Neural cell (in vitro differentiated cells): ENCODE measurements around the gene UCK1. TPM values are rescaled to one million over a fixed set of nuclear protein-coding genes. Genes with fewer than 3 reads are reported as not detected.
A peak's percentile ranks its signal among the peaks of the same experiment; 100 is the strongest.

ENCODE experiments used
- H2AFZ ChIP-seq: fragments of 200-600, 300-800 bp; sonication (generic), shearing (Covaris generic); 2 replicates; pipeline ENCODE4 v1.6.0; 2014; ENCODE audit warnings: low read depth, mild to moderate bottlenecking, antibody characterized with exemption, low read length, moderate library complexity
- H3F3A ChIP-seq: fragments of 200-600 bp; shearing (Covaris generic); 2 replicates; pipeline ENCODE4 v1.6.1; 2016; ENCODE audit warnings: mild to moderate bottlenecking, moderate library complexity, mixed read lengths, antibody characterized with exemption, low read length; ENCODE audit not compliant: insufficient read depth, poor library complexity, severe bottlenecking
- H3K27ac ChIP-seq: fragments of 200-600, 300-800 bp; sonication (generic), shearing (Covaris generic); 2 replicates; pipeline ENCODE4 v1.5.1; 2014; ENCODE audit warnings: mild to moderate bottlenecking, low read length, moderate library complexity
- H3K27me3 ChIP-seq: fragments of 300-800, 200-600 bp; sonication (generic), shearing (Covaris generic); 2 replicates; pipeline ENCODE4 v1.6.0; 2014; ENCODE audit warnings: mild to moderate bottlenecking, low read depth, low read length, moderate library complexity; ENCODE audit not compliant: insufficient read depth
- H3K36me3 ChIP-seq: fragments of 300-800, 200-600 bp; sonication (generic), shearing (Covaris generic); 2 replicates; pipeline ENCODE4 v1.5.1; 2014; ENCODE audit warnings: mild to moderate bottlenecking, antibody characterized with exemption, low read length, moderate library complexity; ENCODE audit not compliant: insufficient read depth
- H3K4me2 ChIP-seq: fragments of 300-800, 200-600 bp; sonication (generic), shearing (Covaris generic); 2 replicates; pipeline ENCODE4 v1.6.0; 2014; ENCODE audit warnings: mild to moderate bottlenecking, low read length
- H3K4me3 ChIP-seq: fragments of 300-800, 200-600 bp; sonication (generic), shearing (Covaris generic); 2 replicates; pipeline ENCODE4 v1.5.1; 2014; ENCODE audit warnings: mild to moderate bottlenecking, low read length, moderate library complexity
- H3K79me2 ChIP-seq: fragments of 200-600 bp; shearing (Covaris generic); replicated peaks from 2 replicates; pipeline ENCODE4 v1.6.0; 2014; ENCODE audit warnings: mild to moderate bottlenecking, low read length, moderate library complexity; ENCODE audit not compliant: insufficient read depth
- H3K9ac ChIP-seq: fragments of 300-800, 200-600 bp; sonication (generic), shearing (Covaris generic); 2 replicates; pipeline ENCODE4 v1.6.1; 2016; ENCODE audit warnings: mild to moderate bottlenecking, low read length, mixed read lengths
- H3K9me2 ChIP-seq: fragments of 200-600 bp; shearing (Covaris generic); 2 replicates; pipeline ENCODE4 v1.6.1; 2016; ENCODE audit warnings: mild to moderate bottlenecking, low read length, mixed read lengths; ENCODE audit not compliant: insufficient read depth
- H3K9me3 ChIP-seq: fragments of 200-600, 300-800 bp; sonication (generic), shearing (Covaris generic); 2 replicates; pipeline ENCODE4 v1.6.1; 2016; ENCODE audit warnings: mild to moderate bottlenecking, mixed run types, low read length, moderate library complexity, mixed read lengths
- H4K20me1 ChIP-seq: fragments of 200-600 bp; shearing (Covaris generic); 2 replicates; pipeline ENCODE4 v1.6.1; 2016; ENCODE audit warnings: mild to moderate bottlenecking, mixed run types; ENCODE audit not compliant: insufficient read depth
- EP300 ChIP-seq: fragments of 450-650 bp; conservative IDR thresholded peaks from 2 replicates; pipeline ENCODE4 v1.6.1; 2014; ENCODE audit warnings: antibody characterized with exemption, mild to moderate bottlenecking, moderate library complexity; ENCODE audit not compliant: poor library complexity, severe bottlenecking
- EZH2 ChIP-seq: fragments of 200-600, 300-800 bp; shearing (Covaris generic), sonication (generic); IDR thresholded peaks from 2 replicates; pipeline ENCODE4 v1.6.1; 2014; ENCODE audit warnings: antibody characterized with exemption, low read length, borderline replicate concordance, mild to moderate bottlenecking; ENCODE audit not compliant: insufficient read depth, poor library complexity, severe bottlenecking
- MXI1 ChIP-seq: fragments of 450-650 bp; conservative IDR thresholded peaks from 2 replicates; pipeline ENCODE4 v1.6.1; 2014; ENCODE audit warnings: antibody characterized with exemption, mild to moderate bottlenecking; ENCODE audit not compliant: poor library complexity, severe bottlenecking
- POLR2AphosphoS5 ChIP-seq: IDR thresholded peaks from 2 replicates; pipeline ENCODE4 v1.6.1; 2012
- RAD21 ChIP-seq: fragments of 450-650 bp; conservative IDR thresholded peaks from 2 replicates; pipeline ENCODE4 v1.6.1; 2014; ENCODE audit warnings: antibody characterized with exemption, mild to moderate bottlenecking, moderate library complexity
- REST ChIP-seq: IDR thresholded peaks from 2 replicates; pipeline ENCODE4 v1.6.1; 2012; ENCODE audit warnings: borderline replicate concordance
- SMC3 ChIP-seq: fragments of 450-650 bp; conservative IDR thresholded peaks from 2 replicates; pipeline ENCODE4 v1.6.1; 2014; ENCODE audit warnings: antibody characterized with exemption, mild to moderate bottlenecking, moderate library complexity; ENCODE audit not compliant: poor library complexity
- TAF1 ChIP-seq: IDR thresholded peaks from 2 replicates; pipeline ENCODE4 v1.6.1; 2012; ENCODE audit warnings: low read depth
- polyA minus RNA-seq: library from RNA; depleted of rRNA, polyadenylated mRNA; stranded (reverse); fragments of >200 nt; gene quantifications from 2 replicates; pipeline ENCODE4 v1.2.3, GENCODE V29; 2014
- polyA plus RNA-seq: library from polyadenylated mRNA; depleted of rRNA; stranded (reverse); fragments of >200 nt; gene quantifications from 2 replicates; pipeline ENCODE4 v1.2.3, GENCODE V29; 2014
- TF ChIP-seq, protein P1 (sequence below): fragments of 450-650 bp; IDR thresholded peaks from 2 replicates; pipeline ENCODE4 v1.5.1; 2014; ENCODE audit warnings: antibody characterized with exemption, mild to moderate bottlenecking, moderate library complexity; ENCODE audit not compliant: poor library complexity, severe bottlenecking

Gene UCK1
- polyA plus RNA-seq (45.9 and 48.2 TPM in 2 replicates), polyA minus RNA-seq (22.6 and 30.1 TPM in 2 replicates)

DNA sequence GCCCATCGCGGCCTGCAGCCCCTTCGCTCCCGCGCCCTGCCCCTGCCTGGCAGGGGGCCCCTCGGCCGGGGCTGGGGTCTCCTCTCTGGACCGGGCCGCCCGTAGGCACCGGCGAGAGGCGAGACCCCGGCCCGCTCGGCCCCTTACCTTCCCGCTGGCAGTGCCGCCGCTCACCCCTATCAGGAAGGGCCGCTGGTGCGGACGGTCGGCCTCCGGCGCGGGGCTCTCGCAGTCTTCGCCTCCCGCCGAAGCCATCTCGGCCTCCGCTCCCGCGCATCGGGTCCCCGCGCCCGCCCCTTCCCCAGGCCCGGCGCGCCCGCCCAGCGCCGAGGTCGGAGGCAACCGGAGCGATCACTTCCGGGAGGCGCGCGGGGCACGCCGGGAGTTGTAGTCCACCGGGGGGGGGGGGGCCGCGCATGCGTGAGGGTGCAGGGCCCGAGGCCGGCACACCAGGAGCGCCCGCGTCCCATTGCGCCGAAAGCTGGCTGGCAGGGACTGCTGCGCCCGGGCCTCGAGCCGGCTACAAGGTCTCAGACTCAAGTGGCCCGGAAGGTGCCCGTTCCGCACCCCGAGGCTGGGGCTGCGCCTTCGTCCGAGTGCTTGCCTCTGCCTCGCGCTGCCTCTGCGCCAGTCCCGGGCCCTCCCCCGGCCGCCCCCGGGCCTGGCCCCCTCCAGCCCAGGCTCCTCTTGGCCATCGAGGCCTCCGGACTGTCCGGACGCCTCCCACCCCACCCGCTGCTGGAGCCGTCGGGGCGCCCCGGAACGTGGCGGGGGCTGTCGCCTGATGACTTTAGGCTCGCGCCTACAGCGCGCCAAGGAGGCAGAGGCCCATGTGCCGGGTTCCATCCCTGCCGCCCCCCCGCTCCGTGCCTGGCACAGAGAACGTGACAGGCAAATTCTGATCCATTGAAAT lies at the start of gene UCK1:
TSS of gene UCK1 (minus strand) at position 344 of the 913 bp plus-strand sequence. CDS start at position 255, 89 bp downstream.
- Histone ChIP-seq H3K4me3 (peak within 1 kb of the TSS; percentile 92), H3K9me3 (no peaks in the 10 kb centered on the region), H3K79me2 (peaks cover 3% of the 10 kb centered on the region), H3K4me2 (peak within 1 kb of the TSS; percentile 70), H3F3A (no peaks in the 10 kb centered on the region), H4K20me1 (no peaks in the 10 kb centered on the region), H3K9me2 (no peaks in the 10 kb centered on the region), H3K27me3 (no peaks in the 10 kb centered on the region), H3K36me3 (peaks cover 9% of the 10 kb centered on the region), H2AFZ (peak within 1 kb of the TSS; percentile 73), H3K27ac (peak within 1 kb of the TSS; percentile 28), H3K9ac (peak within 1 kb of the TSS; percentile 76)
- TF ChIP-seq, protein P1, sequence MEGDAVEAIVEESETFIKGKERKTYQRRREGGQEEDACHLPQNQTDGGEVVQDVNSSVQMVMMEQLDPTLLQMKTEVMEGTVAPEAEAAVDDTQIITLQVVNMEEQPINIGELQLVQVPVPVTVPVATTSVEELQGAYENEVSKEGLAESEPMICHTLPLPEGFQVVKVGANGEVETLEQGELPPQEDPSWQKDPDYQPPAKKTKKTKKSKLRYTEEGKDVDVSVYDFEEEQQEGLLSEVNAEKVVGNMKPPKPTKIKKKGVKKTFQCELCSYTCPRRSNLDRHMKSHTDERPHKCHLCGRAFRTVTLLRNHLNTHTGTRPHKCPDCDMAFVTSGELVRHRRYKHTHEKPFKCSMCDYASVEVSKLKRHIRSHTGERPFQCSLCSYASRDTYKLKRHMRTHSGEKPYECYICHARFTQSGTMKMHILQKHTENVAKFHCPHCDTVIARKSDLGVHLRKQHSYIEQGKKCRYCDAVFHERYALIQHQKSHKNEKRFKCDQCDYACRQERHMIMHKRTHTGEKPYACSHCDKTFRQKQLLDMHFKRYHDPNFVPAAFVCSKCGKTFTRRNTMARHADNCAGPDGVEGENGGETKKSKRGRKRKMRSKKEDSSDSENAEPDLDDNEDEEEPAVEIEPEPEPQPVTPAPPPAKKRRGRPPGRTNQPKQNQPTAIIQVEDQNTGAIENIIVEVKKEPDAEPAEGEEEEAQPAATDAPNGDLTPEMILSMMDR: no peak
- TF ChIP-seq SMC3 (peak; percentile 43), TAF1 (no peak), EP300 (peak; percentile 31), REST (peak; percentile 5), MXI1 (peak; percentile 73), POLR2AphosphoS5 (peak; percentile 75), RAD21 (peak; percentile 48)

DNA sequence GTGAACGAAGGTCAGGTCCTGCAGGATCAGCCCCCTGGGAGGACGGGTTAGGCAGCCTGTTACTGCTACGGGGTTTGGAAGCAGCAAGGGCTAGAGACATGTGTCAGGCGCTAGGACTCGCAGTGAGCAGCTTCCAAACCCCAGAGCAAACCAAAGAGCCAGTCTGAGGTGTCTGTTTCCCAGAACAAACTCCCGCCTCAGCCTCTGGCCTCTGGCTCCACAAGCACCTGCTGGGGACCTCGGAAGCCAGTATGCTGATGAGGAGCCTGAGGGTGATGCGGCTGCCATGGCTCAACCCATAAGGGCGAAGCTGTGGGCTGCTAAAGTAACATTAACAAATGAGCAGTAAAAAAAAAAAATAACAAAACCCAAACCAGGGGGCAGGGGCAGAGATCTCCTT lies 49.3 kb upstream of the UCK1 start:
- H3K36me3 ChIP-seq: no peaks in the 10 kb centered on the region
- no peak overlapping the region for H3K4me3 ChIP-seq
- TF ChIP-seq POLR2AphosphoS5: no peak
- no peak for TF ChIP-seq SMC3
- TF ChIP-seq RAD21: no peak
- TF ChIP-seq, protein P1: no peak
- no peak for TF ChIP-seq EP300
- TF ChIP-seq TAF1: no peak
- TF ChIP-seq MXI1: no peak
- TF ChIP-seq EZH2: no peak
- no peak for TF ChIP-seq REST
- H3K27ac ChIP-seq: no peak overlapping the region
- H3K4me2 ChIP-seq: no peak overlapping the region
- H3K9me3 ChIP-seq: no peaks in the 10 kb centered on the region
- no peaks in the 10 kb centered on the region for H4K20me1 ChIP-seq
- no peak overlapping the region for H3K9ac ChIP-seq
- H3K9me2 ChIP-seq: no peaks in the 10 kb centered on the region
- H3K27me3 ChIP-seq: no peaks in the 10 kb centered on the region
- H3K79me2 ChIP-seq: no peaks in the 10 kb centered on the region
- no peak overlapping the region for H2AFZ ChIP-seq
- H3F3A ChIP-seq: no peaks in the 10 kb centered on the region
